Measurements from ENCODE around the gene MARCHF6. TPM values are rescaled to one million over a fixed set of nuclear protein-coding genes. Genes with fewer than 3 reads are reported as not detected.

Gene MARCHF6
- total and polyA plus RNA-seq, 9 of the 15 experiments (the other 6 are each of a cell fraction or from before 2014, with no cell fraction given), result 74.1 to 456 (median 116) TPM

- TF ChIP-seq KAT2B (IDR thresholded peaks at IDR 0.05; ENCODE audit: low read depth, low read length) (no peak), THRAP3 (IDR thresholded peaks at IDR 0.05; ENCODE audit: borderline replicate concordance) (no peak), ZNF639 (CRISPR knock-in tag; conservative IDR thresholded peaks at IDR 0.05 in 1 of 2, IDR thresholded peaks at IDR 0.05 in 1 of 2) (peak in 1 of 2 experiments; percentile 56; a peak in 2 of 4 replicates), ZNF57 (CRISPR knock-in tag; IDR thresholded peaks at IDR 0.05) (no peak), TCF7 (IDR thresholded peaks at IDR 0.05; ENCODE audit: borderline replicate concordance) (no peak; the same call in 1 of the 2 replicates), HMG20A (CRISPR knock-in tag; conservative IDR thresholded peaks at IDR 0.05) (no peak), NR3C1 (CRISPR knock-in tag; IDR thresholded peaks at IDR 0.05) (no peak), CBFA2T3 (IDR thresholded peaks at IDR 0.05) (peak; percentile 48; the same call in 1 of the 2 replicates), GTF2F1 (IDR thresholded peaks at IDR 0.05; ENCODE audit: low read depth, low read length) (no peak; the same call in 1 of the 2 replicates), THRB (CRISPR knock-in tag; conservative IDR thresholded peaks at IDR 0.05) (peak; percentile 53; the same call in 1 of the 2 replicates), PHF8 (IDR thresholded peaks at IDR 0.05; ENCODE audit: borderline replicate concordance, low read length) (peak; percentile 79; the same call in 1 of the 2 replicates), SMARCA5 (IDR thresholded peaks at IDR 0.05) (peak; percentile 89; the same call in 1 of the 2 replicates), SAFB2 (IDR thresholded peaks at IDR 0.05; ENCODE audit: borderline replicate concordance, low read depth, low read length, severe bottlenecking) (no peak), ADNP (tag; IDR thresholded peaks at IDR 0.05) (no peak), CREM (IDR thresholded peaks at IDR 0.05; ENCODE audit: low read depth) (peak; percentile 30; the same call in 1 of the 2 replicates), RUNX1 (IDR thresholded peaks at IDR 0.05; ENCODE audit: low read depth) (no peak; the same call in none of the 2 replicates), ATF7 (IDR thresholded peaks at IDR 0.05) (peak; percentile 56; the same call in 1 of the 2 replicates), TRIM24 (IDR thresholded peaks at IDR 0.05) (peak; percentile 28 to 73; a peak in 3 of 4 replicates), L3MBTL2 (IDR thresholded peaks at IDR 0.05) (peak; percentile 83), HMGXB4 (CRISPR knock-in tag; IDR thresholded peaks at IDR 0.05) (peak; percentile 81; the same call in 1 of the 2 replicates), ZNF586 (CRISPR knock-in tag; conservative IDR thresholded peaks at IDR 0.05) (no peak), SUPT5H (IDR thresholded peaks at IDR 0.05) (peak; percentile 88), HMBOX1 (IDR thresholded peaks at IDR 0.05) (no peak)
These were observed 46.0 kb upstream of the MARCHF6 start, which contains the start of gene CMBL (continued) for GRCh38 chr5:10307206-10308148.
